ENCODE data around the gene TMEM86B.

The TMEM86B gene

DNA sequence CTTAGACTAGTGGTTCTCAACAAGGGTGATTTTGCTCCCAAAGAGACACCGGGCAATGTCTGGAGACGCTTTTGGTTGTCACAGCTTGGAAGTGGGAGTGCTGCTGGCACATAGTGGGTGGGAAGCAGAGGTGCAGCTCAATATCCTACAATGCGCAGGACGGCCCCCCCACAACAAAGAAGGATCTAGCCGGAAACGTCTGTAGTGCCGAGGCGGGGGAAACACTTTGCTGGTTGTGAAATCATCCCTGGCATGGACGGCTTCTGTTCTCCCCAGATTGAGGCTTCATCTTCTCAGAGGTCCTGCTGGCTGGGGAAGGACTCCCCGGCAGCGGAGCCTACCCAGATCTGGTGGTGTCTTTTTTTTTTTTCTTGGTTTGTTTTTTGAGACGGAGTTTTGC, 35.1 kb downstream of the TMEM86B start:
- Histone ChIP-seq H3K4me3 (IDR thresholded peaks at IDR 0.05; ENCODE audit: insufficient read depth, low read depth, low read length) (no peak overlapping the region), H3K36me3 (ENCODE audit: insufficient read depth) (no peaks in the 10 kb centered on the region), H3K79me2 (ENCODE audit: insufficient read depth, low read depth) (no peaks in the 10 kb centered on the region), H3K4me2 (no peak overlapping the region), H3K9ac (no peak overlapping the region), H3K4me1 (ENCODE audit: low read depth, poor library complexity, severe bottlenecking) (no peaks in the 10 kb centered on the region), H4K20me1 (ENCODE audit: insufficient read depth) (no peaks in the 10 kb centered on the region), H3K27me3 (ENCODE audit: insufficient read depth, low read depth) (peaks cover 89% of the 10 kb centered on the region), H3K27ac (no peak overlapping the region), H2AFZ (ENCODE audit: low read depth) (no peak overlapping the region)
- no peak for TF ChIP-seq CTCF (conservative IDR thresholded peaks at IDR 0.05; ENCODE audit: low read depth, low read length)

DNA sequence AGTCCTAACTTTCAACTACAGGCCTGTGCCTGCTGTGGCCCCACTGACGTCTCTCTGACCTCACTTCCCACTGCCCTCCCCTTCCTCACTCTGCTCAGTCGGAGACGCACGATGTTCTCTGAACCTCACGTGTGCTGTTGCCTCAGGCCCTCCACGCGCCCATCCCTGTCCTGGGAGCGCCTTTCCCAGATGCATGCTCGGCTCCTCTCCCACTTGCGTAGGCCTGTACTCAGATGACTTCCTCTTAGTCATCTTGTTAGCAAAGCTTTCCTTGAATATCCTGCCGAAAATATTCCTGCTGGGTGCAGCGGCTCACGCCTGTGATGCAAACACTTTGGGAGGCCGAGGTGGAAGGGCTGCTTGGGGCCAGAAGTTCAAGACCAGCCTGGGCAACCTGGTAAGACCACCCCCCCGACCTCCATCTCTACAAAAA, 39.1 kb downstream of the TMEM86B start:
- Histone ChIP-seq H2AFZ (ENCODE audit: low read depth) (no peak overlapping the region), H3K36me3 (ENCODE audit: insufficient read depth) (no peaks in the 10 kb centered on the region), H3K4me3 (IDR thresholded peaks at IDR 0.05; ENCODE audit: insufficient read depth, low read depth, low read length) (no peak overlapping the region), H3K4me1 (ENCODE audit: low read depth, poor library complexity, severe bottlenecking) (no peaks in the 10 kb centered on the region), H3K27me3 (ENCODE audit: insufficient read depth, low read depth) (peaks cover 85% of the 10 kb centered on the region), H3K79me2 (ENCODE audit: insufficient read depth, low read depth) (no peaks in the 10 kb centered on the region), H4K20me1 (ENCODE audit: insufficient read depth) (no peaks in the 10 kb centered on the region), H3K9ac (no peak overlapping the region), H3K4me2 (no peak overlapping the region), H3K27ac (no peak overlapping the region)
- no peak for TF ChIP-seq CTCF (conservative IDR thresholded peaks at IDR 0.05; ENCODE audit: low read depth, low read length)

DNA sequence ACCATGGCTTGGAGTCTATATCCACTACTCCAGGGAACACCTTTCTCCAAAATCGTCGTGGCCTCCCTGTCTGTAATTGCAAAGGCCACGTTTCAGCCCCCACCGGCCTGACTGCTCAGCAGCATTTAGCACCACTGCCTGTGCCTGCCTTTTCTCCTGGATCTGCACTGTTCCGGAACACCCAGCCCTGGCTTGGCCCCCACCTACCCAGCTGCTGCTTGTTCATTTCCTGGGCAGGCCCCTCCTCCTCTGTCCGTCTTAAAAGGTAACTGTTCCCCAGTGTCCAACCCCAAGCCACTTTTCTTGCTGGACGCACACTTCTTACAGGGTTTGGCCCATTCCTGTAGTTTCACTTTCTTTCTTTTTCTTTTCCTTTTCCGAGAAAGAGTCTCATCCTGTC, 39.9 kb downstream of the TMEM86B start:
- Histone ChIP-seq H3K27me3 (ENCODE audit: insufficient read depth, low read depth) (peaks cover 84% of the 10 kb centered on the region), H3K4me3 (IDR thresholded peaks at IDR 0.05; ENCODE audit: insufficient read depth, low read depth, low read length) (no peak overlapping the region), H3K9ac (no peak overlapping the region), H3K4me1 (ENCODE audit: low read depth, poor library complexity, severe bottlenecking) (no peaks in the 10 kb centered on the region), H3K4me2 (no peak overlapping the region), H3K79me2 (ENCODE audit: insufficient read depth, low read depth) (no peaks in the 10 kb centered on the region), H4K20me1 (ENCODE audit: insufficient read depth) (no peaks in the 10 kb centered on the region), H3K27ac (no peak overlapping the region), H2AFZ (ENCODE audit: low read depth) (no peak overlapping the region), H3K36me3 (ENCODE audit: insufficient read depth) (no peaks in the 10 kb centered on the region)
- no peak for TF ChIP-seq CTCF (conservative IDR thresholded peaks at IDR 0.05; ENCODE audit: low read depth, low read length)

- Histone ChIP-seq H3K4me2 (no peak overlapping the region), H3K27me3 (ENCODE audit: insufficient read depth, low read depth) (peaks cover 90% of the 10 kb centered on the region), H2AFZ (ENCODE audit: low read depth) (no peak overlapping the region), H3K79me2 (ENCODE audit: insufficient read depth, low read depth) (no peaks in the 10 kb centered on the region), H3K36me3 (ENCODE audit: insufficient read depth) (no peaks in the 10 kb centered on the region), H3K27ac (no peak overlapping the region), H4K20me1 (ENCODE audit: insufficient read depth) (no peaks in the 10 kb centered on the region), H3K4me3 (IDR thresholded peaks at IDR 0.05; ENCODE audit: insufficient read depth, low read depth, low read length) (no peak overlapping the region), H3K9ac (no peak overlapping the region), H3K4me1 (ENCODE audit: low read depth, poor library complexity, severe bottlenecking) (no peaks in the 10 kb centered on the region)
- TF ChIP-seq CTCF (conservative IDR thresholded peaks at IDR 0.05; ENCODE audit: low read depth, low read length), result no peak
Measured at GRCh38 chr19:55186080-55186479, 42.5 kb downstream of the TMEM86B start.

Measured in KMS-11 (cell line).